ENCODE measurements around the gene LRP1B. TPM values are rescaled to one million over a fixed set of nuclear protein-coding genes. Genes with fewer than 3 reads are reported as not detected.

LRP1B gene
- polyA plus RNA-seq, 1 donor: 3.7 TPM

- no peak for DNase-seq
Measured at GRCh38 chr2:141075753-141076152, 1055.1 kb downstream of the LRP1B start.

DNA sequence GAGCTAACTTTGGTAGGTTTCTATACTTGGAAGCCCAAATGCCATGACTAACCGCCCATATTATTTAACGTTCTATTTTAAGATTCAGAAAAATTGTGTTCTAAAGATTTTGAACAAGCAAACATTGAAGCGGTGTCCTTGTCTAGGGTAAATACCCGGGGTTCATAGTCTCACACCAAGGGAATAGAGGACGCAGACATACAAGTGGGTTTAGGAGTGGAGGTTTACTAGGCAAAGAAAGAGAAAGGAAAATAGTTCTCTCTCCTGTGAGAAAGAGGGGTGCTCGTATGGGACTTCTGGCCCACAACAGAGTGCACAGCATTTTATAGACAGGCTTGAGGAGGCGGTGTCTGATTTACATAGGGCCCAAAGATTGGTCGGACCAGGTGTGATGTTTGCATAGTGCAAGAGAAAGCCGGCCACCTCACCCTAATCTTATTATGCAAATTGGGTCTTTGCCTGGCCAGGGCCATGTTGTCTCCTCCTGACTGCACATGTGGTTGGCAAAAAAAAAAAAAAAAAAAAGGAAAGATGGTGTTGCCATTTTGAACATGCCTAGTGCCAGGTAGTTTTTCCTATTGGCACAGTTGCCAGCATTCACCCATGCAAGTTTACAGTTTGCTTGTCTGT is 1062.6 kb downstream of the LRP1B start:
- no peak for DNase-seq

GRCh38 chr2:141065042-141065441 is 1065.8 kb downstream of the LRP1B start:
- no peak for DNase-seq

DNA sequence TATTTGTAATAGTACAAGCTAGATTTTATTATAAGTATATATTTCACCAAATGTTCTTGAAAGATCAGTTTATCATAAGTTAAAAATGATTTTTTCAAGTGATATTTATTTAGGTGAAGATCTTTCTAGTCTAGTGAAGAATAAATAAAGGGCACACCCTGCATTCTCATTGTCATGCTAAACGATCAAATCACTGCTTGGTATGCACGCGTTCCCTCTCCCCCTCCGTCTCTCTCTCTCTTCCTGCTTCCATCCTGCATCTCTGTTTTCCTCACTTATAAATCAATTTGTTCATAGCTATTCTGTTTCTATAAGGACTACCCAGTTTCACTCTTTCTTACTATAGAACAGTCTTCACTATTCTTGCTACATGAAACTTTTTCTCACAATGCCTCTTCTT is 1067.4 kb downstream of the LRP1B start:
- no peak for DNase-seq

GRCh38 chr2:141062443-141062842 is 1068.4 kb downstream of the LRP1B start:
- no peak for DNase-seq

- no peak for DNase-seq
Measured at GRCh38 chr2:141062031-141062430, 1068.8 kb downstream of the LRP1B start.

DNA sequence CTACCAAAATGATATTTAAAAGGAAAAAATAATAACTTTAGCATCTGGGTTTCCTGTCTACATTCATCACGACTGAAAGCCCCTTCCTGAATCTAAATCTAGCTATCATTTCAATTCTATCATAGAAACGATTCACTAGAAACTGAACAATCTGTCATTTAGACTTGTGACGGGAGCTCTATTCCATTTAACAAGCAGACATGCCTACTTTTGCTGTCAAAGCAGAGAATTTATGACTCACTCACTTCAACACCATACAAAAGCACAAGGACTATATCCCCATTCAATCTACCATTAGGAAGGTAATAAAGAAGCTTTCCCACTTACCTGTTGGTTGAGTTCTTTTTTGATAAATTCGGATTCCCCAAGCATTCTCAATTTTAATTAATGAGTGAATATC is 1072.3 kb downstream of the LRP1B start:
- DNase-seq: no peak

DNA sequence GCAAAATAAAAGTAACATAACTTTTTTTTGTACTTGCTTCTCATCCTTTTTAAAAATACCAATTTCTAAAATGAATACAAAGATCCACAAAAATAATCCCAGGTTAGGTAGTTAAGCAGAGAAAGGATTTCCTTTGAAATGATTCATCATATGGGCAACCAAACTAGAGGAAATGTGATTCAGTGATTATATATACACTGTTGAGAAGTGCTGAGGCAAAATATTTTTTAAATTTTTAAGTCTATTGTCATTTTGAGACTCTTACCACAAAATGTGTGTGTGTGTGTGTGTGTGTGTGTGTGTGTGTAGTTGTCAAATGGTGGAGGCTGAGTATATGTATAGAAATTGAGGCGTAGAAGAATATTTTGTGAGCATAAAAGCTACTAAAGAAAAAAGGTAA is 1075.3 kb downstream of the LRP1B start:
- DNase-seq: no peak

GRCh38 chr2:141048951-141049350 is 1081.9 kb downstream of the LRP1B start:
- no peak for DNase-seq

- no peak for DNase-seq
Measured at GRCh38 chr2:141041281-141041680, 1089.5 kb downstream of the LRP1B start.

GRCh38 chr2:141038341-141038740 is 1092.5 kb downstream of the LRP1B start:
- DNase-seq: no peak

DNA sequence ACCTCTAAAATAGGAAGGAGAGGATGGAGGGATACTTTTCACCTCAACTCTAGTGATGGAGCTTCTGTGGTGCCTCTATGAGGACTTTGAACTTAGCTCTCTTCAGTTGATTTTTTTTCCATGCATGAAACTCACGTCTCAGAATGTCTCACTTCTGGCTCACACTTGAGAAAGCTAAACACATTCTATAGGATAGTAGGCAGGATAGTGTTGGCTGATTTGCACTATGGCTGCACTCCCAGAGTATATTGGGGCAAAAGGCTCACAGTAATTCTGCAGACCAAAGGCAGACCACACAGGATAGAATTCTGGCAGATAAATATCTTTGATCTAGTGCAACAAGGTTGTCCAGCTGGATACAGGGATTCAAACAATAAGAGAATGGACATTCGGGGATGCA is 1093.5 kb downstream of the LRP1B start:
- no peak for DNase-seq

DNA sequence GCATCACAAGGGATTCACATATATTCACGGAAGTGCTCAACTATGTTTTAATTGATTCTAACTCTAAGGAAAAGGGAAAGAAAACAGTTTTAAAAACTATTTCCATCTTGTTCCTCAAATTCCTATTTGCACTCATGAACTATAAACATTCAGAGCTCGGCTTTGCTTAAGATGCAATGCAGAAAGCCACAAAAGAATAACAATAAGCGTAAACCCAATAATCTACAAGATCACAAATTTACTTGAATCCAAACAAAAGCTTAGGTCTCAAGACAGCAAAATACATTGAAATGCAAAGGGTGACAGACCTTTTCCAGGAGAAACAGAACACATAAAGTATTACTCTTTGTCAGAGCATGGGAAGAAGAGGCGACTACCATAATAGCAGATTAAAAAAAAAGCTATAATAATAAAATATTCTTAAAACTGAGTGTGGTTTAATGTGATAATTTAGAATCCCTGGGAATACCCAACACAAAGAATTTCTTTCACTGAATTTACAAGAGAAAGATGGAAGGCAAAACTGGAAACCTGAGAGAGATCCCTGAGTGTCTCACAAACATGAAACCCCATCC is 1094.9 kb downstream of the LRP1B start:
- DNase-seq: no peak

DNA sequence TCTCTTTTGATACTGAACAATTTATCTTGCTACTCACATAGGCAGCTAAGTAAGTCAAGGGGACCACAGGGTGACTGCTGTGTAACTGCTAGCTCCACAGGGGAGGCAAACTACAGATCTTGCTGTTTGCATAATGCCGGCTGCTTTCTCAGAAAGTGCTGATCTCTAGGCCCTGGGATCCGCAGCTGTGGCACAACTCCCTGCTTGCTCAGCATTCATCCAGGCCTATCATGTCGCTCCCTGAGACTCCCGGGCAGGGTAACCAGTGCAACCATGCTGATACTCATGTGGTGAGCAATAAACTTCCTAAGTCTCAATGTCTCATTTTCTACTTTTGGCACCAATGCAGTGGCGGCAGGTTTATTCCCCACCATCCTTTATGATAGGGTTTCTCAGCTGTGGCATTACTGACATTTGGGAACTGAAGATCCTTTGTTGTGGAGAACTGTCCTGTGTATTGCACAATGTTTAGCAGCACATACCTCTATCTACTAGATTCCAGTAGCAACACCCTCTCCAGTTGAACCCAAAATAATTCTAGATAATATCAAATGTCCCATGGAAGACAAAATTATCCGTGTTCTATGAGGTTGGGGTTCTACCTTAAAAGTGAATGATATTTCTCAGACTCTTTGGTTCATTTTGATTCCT is 1101.3 kb downstream of the LRP1B start:
- no peak for DNase-seq

- no peak for DNase-seq
Measured at GRCh38 chr2:141027221-141027620, 1103.6 kb downstream of the LRP1B start.

- DNase-seq: no peak
Measured at GRCh38 chr2:141021611-141022010, 1109.2 kb downstream of the LRP1B start.

DNA sequence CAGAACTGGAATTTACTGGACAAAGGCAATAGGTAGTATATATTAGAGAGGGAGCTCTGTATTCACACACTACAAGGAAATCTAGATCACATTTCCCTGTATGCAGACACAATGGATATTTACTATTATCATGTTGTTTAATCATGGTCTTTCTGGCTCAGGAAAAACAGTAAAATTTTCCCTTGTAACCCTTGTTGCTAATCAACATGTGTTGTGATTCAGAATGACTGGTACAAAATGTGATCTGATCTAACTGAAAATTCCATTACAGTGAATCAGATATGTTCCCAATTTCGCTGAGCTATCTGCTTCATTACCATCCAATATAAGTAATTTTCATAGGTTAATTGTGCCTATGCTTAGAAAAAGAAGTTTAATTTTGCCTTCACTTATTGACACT is 1109.7 kb downstream of the LRP1B start:
- no peak for DNase-seq

DNA sequence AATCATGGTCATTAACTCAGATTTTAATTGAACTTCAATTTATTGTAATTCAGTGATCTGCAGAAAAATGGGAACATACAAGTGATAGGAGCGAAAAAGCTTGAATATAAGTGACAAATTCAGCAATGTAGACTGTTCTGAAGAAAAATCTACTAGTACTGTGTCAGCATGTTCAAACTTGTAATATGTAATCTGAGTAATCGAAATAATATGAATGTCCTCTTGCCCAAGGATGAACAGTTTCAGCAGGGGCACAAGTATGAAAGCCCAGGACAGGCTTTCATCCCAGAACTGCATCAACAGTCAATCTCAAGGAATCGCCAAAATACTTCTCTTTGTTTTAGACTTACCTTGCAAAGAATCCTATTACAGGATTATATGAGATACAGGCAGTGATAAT is 1110.5 kb downstream of the LRP1B start:
- no peak for DNase-seq

DNA sequence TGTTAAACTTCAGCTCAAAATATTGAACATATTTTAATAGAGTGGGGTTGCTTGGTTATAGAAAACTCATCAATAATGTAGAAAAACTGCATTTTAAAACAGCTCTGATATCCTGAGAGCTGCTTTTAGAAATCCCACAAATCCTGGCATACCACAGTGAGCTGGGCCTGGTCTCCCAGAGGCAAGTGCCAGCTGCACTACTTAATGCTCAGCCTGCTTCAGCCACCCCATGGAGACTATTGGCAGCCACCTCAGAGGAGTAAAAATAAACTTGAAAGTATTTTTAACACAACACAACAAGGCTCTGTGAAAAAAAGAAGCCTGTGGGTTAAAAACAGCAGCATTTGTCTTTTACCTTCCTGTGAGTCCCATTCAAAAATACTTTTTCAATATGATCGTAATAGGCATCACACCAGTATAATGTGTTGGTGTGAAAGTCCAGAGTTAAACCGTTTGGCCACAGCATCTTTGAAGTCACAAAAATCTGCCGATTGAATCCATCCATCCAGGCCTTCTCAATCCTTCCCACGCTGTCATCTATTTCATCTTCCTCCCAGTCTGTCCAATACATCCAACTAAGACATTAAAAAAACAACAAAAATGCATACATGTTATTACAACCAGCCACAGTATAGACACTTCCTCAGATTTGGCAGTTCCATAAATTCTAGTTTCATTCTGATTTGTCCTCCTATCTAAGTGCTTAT is 1115.3 kb downstream of the LRP1B start:
- DNase-seq: no peak

DNA sequence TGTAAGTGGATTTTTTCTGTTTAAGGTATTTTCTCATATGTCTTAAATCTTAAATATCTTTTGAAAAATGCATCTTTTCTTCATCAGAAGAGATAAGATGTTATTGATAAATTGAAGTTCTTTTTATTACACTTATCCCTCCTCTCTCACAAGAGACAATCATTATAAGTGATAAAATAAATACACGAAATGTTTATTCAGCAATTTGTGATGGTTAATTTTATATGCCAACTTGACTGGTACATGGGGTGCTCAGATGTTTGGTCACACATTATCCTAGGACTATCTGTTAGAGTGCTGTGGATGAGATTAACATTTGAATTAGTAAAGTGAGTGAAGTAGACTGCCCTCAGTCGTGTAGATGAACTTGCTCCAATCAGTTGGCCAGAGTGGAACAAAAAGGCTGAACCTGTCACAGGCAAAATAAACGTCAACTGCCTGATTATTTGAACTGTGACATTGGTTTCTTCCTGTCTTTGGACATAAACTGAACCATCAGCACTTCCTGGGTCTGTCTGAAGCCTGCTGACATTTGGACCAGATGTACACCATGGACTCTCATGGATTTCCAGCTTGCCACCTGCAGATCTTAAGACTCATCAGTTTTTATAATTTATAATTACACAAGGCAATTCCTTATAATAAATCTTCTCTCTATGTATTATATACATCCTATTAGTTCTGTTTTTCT is 1126.7 kb downstream of the LRP1B start:
- no peak for DNase-seq

DNA sequence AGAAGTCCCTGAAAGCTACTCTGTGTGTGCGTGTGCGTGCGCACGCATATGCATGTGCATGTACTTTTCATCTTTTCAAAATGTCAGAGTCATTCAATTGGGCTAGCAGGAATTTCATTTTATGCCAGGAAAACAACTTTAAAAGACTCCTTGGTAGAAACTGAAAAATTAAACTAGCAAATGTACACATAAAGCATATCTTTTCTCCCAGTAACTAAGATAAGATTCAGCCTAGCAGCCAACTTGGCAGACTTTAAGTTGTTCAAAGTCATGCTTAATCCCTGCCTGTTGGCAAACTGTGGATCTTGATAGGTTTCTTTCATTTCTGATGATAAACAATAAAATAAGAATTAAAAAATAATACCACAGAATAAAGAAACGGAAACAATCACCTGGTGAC is 1129.1 kb downstream of the LRP1B start:
- no peak for DNase-seq

DNA sequence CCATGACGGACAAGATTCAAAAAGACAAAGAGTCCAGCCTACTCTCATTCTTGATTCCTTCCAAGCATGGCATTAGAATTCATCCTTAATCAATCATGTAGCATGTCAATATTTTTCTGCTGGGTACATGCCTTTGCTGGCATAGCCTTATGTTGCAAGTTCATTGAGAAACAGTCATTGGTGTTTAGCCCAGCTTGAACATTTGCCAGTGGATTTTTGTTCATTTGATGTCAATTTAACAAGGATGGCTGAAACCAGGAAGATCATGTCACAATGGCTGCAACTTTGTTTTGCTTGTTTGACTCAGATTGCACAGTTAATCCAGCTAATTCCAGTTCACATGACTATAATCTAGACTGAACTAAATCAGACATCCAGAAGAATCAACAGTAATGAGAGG is 1132.2 kb downstream of the LRP1B start:
- DNase-seq: no peak

DNA sequence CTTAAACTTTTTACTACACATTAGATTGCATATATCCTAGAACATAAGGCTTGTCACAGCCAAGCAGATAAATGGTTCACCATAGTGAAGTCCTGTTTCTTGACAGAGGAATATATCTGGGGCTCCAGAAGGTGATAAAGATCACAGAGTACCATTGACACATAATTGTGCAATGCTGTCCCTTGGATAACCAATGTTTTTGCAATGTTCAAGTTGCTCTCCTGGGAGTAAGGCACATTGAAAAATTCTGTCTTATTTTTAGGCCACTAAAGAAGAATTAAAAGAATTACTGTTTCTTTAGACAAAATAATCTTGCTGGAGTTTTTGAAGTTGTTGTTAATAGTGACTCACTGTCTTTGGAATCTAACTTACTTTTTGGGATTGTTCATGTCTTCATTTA is 1132.8 kb downstream of the LRP1B start:
- no peak for DNase-seq

Data from hindlimb muscle (tissue), 1 donor.